ENCODE results near the gene CRYBG2.
"Not testable (repeated sequence)": the region's sequence is repeated elsewhere in the genome, so short reads cannot be mapped to it uniquely, and the experiment has no call there.

CRYBG2 gene, protein sequence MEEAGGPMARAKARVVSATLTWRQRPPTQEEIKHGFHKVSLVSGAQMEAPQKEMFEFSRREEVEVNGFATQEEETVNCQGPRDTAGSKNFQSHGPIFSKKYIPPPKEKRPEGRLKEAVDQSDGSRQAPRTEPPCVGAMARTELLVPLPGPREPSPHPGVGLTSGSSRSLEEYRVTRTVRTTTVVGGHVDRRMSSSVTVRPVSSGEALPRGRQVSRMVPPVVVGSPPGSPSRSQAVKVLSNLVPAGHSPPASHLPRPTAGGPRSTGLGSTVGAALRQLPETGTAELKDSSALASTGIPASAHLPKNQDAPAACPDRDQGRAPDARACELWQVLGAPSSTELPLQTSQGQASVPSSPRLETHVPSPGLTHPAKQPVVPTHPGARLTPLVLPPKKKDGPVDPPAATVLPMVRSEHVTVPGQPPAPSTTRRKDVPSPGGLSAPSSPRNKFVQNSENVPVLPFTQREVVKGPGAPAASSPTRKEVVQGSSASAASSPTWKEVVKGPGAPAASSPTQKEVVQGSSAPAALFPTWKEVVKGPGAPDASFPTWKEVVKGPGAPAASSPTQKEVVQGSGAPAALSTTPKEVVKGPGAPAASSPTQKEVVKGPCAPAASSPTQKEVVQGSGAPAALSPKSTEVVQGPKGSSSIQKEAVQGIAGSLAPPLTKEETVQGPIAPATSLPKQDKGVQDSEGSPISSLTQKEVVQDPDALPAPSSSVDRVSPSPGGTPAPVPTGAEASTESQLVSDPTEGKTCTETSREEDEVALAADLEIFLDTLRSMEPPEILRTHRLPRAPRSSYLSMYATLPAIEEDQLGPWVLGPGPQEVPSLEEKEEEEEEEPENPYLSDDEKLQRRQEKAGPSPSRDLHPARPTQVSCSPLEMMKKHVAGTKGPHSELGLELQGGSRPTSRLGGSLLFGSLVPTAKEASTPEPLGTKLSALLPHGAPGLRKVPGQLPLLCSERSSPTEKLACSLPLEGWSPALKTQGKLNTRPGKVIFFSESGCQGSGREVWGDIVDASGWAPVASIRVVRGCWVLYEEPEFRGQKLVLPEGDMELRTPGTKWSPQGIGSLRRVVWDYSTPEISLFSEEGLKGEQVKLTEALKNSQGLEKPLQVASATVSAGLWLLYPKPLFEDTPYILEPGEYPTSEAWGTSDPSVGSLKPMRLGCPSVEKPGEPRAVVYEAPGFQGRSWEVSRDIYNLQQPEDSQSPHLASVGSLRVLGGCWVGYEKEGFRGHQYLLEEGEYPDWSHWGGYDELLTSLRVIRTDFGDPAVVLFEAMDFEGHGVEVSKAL (N-terminal part only)

GRCh38 chr1:26353976-26354820 lies at the start of gene CRYBG2:
CRYBG2 (minus strand) TSS chr1:26354130; CDS start chr1:26346657, 7,473 bp downstream.
- DNase-seq: no peak

- no peak for DNase-seq
Observed at GRCh38 chr1:26403656-26404055, 49.7 kb upstream of the CRYBG2 start.

GRCh38 chr1:26401891-26402290 lies 48.0 kb upstream of the CRYBG2 start:
- DNase-seq: no peak

DNA sequence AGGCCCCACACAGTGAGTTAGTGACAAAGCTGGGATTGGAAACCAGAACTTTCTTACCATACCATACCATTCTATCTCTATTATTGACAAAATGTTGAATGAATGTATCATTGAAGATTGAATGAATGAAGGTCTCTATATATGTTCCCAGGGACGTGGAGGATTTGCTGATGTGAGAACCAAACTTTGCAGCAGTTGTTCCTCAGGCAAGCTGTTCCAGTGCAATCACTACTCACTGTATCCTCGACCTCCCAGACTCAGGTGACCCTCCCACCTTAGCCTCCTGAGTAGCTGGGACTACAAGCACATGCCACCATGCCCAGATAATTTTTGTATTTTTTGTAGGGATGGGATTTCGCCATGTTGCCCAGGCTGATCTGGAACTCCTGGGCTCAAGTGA lies 45.1 kb upstream of the CRYBG2 start:
- no peak for DNase-seq

- DNase-seq: no peak
Observed at GRCh38 chr1:26395754-26396153, 41.8 kb upstream of the CRYBG2 start.

DNA sequence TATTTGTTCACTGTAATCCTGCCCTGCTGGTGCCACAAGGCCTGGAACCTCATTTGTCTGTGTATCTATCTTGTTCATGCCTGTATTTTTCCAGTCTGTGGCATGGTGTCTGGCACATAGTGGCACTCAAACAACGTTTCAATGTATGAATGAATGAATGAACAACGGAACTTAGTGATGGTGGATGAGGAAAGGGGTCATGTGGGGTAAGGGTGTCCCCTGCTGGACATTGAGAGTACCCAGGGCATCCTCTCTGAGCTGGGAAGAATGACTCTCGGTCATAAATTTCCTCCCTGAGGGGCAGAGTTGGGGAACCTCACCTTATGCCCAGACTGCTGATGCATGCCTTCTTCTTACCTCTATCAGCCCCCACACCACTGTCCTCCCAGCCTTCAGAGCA lies 37.5 kb upstream of the CRYBG2 start:
- no peak for DNase-seq

DNA sequence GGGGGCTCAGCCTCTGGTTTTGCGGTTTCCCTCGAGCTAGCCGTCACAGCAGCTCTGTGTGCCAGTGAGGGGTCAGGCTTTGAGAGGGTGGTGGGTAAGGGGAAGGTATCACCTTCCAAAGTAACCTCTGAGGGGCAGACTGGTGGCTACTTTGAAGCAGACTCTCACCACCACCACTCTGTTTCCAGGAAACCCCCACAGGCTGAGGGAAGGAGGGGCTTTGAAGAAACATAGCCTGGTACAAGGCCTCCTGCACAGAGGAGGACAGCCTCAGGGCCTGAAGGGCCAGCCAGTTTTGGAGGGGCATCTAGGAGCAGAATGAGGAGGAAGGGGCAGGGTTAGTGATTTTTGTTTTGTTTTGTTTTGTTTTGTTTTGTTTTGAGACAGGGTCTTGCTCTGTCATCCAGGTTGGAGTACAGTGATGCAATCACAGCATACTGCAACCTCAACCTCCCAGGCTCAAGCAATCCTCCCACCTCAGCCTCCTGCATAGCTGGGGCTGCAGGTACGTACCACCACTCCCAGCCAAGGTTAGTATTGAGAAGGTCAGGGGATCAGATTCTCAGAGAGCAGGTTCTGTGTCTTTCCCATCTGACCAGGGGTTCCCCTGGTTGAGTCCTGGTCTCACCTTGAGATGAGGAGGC lies 35.8 kb upstream of the CRYBG2 start:
- DNase-seq: no peak

- no peak for DNase-seq
Observed at GRCh38 chr1:26388791-26389445, 35.0 kb upstream of the CRYBG2 start.

DNA sequence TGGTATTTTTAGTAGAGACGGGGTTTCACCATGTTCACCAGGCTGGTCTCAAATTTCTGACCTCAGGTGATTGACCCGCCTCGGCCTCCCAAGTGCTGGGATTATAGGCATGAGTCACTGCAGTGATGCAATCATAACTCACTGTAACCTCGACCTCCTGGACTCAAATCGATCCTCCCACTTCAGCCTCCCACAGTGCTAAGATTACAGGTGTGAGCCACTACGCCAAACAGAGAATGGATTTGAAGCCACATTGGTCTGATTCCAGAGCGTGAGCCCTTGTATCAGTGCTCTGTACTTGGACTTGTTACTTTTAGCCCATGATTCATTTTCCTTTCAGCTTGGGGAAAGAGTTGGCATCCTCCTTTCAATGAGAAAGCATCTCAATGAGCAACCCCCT lies 33.5 kb upstream of the CRYBG2 start:
- DNase-seq: no peak

- not testable (repeated sequence) for DNase-seq
Observed at GRCh38 chr1:26385063-26385462, 31.1 kb upstream of the CRYBG2 start.

- no peak for DNase-seq
Observed at GRCh38 chr1:26384076-26384475, 30.1 kb upstream of the CRYBG2 start.

GRCh38 chr1:26378879-26379251 lies 24.9 kb upstream of the CRYBG2 start:
- no peak for DNase-seq

DNA sequence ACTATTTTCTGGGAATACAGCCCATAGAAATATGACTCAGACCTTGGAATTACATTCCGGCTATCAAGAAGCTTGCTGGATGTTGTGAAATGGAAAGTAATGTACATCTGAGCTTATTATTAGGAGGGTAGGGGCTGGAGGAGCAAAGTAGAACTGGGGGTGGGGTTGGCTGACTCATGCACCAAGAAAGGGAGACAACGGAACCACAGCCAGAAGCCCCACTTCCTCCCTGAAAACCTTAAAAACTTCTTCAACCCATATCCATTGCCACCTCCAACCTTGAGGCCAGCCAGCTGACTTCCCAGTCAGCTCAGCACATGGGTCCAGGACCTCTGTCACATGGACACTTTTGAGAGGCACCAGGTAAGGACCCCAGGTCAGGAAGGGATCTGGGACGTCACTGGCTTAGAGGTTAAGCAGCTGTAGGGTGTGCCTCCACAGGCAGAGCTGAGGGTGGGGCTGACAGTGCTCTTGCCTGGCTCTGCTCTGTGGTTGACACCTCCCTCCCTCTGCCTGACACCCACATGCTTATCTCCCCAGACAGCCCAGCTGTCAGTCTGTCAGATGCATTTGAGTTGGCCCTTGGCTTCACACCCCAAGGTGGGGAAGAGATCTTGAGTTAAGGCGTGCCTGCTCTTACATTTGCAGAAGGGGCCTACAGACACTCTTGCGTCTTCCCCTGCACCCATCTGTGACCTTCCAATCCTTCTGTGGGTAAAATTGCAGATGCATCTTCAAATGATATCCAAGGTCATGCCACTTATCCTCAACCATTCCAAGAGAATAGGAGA lies 24.4 kb upstream of the CRYBG2 start:
- no peak for DNase-seq

- DNase-seq: no peak
Observed at GRCh38 chr1:26376050-26376449, 22.1 kb upstream of the CRYBG2 start.

DNA sequence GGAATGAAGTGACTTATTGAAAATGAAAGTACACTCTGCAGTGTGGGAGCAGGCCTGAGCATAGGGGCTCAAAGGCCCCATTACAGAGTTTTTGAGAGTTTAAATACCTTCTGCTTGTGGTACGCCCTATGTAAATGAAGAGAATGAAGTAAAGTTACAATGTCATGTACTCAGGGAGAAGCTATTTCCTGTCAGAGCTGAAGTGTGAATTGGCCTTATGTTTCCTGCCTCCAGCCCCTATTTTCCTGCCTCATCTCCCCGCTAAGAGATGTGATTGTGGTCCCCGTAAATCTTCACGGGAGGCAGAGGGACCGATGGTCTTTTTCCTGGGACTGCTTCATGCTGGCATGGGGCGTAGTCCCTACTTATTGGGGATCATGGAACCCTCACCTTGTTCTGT lies 21.2 kb upstream of the CRYBG2 start:
- no peak for DNase-seq

GRCh38 chr1:26374361-26374760 lies 20.4 kb upstream of the CRYBG2 start:
- not testable (repeated sequence) for DNase-seq

DNA sequence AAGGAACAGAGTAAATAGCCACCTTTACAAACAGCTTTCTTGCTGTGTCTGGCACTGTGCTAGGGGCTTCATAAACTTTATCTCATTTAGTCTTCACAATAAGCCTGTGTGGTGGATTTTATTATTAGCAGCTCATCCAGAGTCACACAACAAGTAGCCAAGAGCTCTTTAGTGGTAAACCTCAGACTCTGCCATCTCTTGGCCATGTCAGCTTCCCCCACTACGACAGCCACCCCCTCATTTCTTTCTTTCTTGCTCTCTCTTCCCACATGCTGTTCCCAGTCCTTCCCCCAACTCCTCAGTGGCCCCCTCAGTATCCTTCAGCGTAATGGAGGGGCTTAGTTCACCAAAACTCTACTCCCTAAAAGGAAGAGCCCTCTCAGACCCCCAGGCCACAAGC lies 19.9 kb upstream of the CRYBG2 start:
- DNase-seq: no peak

DNA sequence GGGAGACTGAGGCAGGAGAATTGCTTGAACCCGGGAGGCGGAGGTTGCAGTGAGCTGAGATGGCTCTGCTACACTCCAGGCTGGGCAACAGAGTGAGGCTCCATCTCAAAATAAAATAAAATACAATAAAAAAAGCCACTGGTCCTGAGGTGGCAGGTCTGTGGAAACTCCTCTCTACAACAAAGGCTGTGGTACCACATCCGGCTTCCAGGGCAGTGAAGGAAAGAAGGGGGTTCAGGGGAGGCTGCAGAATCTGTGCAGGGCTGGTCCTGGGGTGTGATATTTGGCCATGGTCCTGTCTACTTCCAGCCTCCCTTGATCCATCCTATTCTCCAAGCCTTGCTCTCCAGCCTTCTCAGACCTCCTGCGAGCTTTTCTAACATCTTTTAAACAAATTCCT lies 19.4 kb upstream of the CRYBG2 start:
- no peak for DNase-seq

- not testable (repeated sequence) for DNase-seq
Observed at GRCh38 chr1:26372611-26373010, 18.7 kb upstream of the CRYBG2 start, which contains the start of gene ZNF683. ZNF683 (minus strand) TSS chr1:26372750; CDS start chr1:26368571, 4,179 bp downstream.

- DNase-seq: no peak
Observed at GRCh38 chr1:26372039-26372438, 18.1 kb upstream of the CRYBG2 start.
